Measurements from ENCODE around the gene C9orf85.

C9orf85 gene, protein sequence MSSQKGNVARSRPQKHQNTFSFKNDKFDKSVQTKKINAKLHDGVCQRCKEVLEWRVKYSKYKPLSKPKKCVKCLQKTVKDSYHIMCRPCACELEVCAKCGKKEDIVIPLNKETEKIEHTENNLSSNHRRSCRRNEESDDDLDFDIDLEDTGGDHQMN

DNA sequence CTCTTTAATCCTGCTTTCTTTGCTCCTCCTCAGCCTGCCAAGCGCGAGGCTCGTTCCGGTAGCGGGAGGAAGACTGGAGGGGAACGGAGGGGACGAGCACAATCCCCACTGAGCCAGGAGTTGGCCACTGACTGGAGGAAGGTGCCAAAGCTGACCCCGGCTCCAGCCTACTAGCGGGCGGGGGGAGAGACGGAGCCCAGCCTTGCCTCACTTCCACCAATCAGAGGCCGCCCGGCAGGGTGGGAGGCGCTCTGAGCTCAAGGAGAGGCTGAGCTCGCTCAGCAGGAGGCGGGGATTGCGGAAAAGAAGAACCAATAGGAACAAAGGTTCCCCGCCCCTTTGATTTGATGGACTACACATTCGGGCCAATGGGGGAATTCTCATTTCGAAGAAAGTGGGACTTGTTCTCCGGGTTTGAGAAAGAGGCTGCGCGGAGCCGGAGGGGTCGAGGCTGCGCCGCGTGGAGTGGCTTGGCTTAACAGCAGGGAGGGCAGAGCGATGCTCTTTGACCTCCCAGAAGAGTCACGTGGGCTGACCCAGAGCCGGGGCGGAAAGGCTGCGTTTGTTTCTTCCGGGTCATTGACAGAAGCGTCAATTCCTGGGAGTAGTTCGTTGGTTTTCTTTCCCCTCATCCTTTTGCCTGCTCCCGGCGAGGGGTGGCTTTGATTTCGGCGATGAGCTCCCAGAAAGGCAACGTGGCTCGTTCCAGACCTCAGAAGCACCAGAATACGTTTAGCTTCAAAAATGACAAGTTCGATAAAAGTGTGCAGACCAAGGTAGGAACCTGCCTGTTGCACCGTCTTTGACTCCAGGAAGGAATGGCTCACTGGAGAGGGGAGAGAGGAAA is at the start of gene C9orf85, which contains the start of gene ABHD17B:
TSS of gene C9orf85 (plus strand) at position 579 of the 847 bp plus-strand sequence. CDS start at position 675, 96 bp downstream.
TSS of gene ABHD17B (minus strand) at position 133 of the 847 bp plus-strand sequence. CDS start 36,113 bp downstream, outside the sequence.
- TF ChIP-seq, protein P1, sequence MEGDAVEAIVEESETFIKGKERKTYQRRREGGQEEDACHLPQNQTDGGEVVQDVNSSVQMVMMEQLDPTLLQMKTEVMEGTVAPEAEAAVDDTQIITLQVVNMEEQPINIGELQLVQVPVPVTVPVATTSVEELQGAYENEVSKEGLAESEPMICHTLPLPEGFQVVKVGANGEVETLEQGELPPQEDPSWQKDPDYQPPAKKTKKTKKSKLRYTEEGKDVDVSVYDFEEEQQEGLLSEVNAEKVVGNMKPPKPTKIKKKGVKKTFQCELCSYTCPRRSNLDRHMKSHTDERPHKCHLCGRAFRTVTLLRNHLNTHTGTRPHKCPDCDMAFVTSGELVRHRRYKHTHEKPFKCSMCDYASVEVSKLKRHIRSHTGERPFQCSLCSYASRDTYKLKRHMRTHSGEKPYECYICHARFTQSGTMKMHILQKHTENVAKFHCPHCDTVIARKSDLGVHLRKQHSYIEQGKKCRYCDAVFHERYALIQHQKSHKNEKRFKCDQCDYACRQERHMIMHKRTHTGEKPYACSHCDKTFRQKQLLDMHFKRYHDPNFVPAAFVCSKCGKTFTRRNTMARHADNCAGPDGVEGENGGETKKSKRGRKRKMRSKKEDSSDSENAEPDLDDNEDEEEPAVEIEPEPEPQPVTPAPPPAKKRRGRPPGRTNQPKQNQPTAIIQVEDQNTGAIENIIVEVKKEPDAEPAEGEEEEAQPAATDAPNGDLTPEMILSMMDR (IDR thresholded peaks at IDR 0.05; ENCODE audit: low read depth, low read length): no peak
- peak; percentile 98 for DNase-seq (ENCODE audit: extremely low read depth, low read depth)

DNA sequence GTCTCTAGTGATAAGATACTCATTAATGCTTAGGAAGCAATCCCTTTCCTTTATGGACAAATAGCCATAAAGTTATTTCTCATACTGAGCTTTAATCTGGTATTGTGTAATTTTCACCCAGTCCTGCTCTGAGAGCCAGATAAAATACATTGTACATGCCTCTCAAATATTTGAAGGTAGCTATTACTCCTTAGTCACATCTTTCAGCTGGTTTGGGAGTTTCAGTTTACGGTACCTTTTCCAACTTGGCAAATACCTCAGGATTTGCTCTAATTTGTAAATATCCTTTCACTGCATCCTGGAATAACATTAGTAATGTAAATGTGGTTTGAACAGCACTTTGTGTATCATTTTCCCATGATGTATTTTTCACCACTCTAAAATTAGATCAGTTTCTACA is 47.8 kb upstream of the C9orf85 start:
- TF ChIP-seq, protein P1 (IDR thresholded peaks at IDR 0.05; ENCODE audit: low read depth, low read length): no peak
- DNase-seq (ENCODE audit: extremely low read depth, low read depth): peak; percentile 0

- DNase-seq (ENCODE audit: extremely low read depth, low read depth): no peak
- TF ChIP-seq, protein P1 (IDR thresholded peaks at IDR 0.05; ENCODE audit: low read depth, low read length): no peak
Measured at GRCh38 chr9:71875345-71875744, 36.1 kb upstream of the C9orf85 start.

DNA sequence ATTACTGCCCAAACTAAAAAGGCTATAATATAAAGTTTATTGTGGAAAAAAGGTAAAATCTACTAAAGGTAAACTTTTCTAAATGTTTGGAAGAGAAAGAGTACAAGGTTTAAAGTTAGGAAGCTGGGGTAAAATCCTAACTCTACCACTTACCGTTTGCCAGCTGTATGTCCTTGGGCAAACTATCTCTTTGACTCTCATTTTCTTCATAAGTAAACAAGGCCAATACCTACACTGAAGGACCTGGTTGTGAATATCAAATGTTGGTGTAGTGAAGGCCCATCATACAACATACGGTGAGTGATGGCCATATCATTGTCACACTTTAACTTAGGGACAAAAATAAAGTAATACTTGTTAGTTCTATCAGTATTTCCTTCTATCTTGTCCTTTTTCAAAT is 35.3 kb upstream of the C9orf85 start:
- TF ChIP-seq, protein P1 (IDR thresholded peaks at IDR 0.05; ENCODE audit: low read depth, low read length): no peak
- no peak for DNase-seq (ENCODE audit: extremely low read depth, low read depth)

DNA sequence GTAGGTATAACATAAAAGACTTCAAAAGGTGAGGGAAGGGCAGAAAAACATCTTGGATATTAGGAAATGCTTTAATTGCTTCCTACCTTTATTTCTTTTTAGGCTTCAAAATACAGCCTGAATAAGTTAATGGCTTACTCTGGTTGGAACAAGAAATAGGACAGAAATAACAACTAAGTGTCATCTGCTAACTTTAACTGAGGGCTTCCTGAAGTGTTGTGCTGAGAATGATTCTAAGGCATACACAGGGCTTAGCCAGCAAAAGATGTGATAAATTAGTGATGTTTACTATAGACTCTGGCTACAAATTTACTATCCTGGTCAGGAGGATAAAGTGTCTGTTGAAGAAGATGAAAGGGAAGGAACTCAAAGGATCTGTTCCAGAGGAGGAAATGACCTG is 34.6 kb upstream of the C9orf85 start:
- TF ChIP-seq, protein P1 (IDR thresholded peaks at IDR 0.05; ENCODE audit: low read depth, low read length): no peak

GRCh38 chr9:71878327-71879274 is 32.8 kb upstream of the C9orf85 start:
- DNase-seq (ENCODE audit: extremely low read depth, low read depth): no peak
- TF ChIP-seq, protein P1 (IDR thresholded peaks at IDR 0.05; ENCODE audit: low read depth, low read length): no peak

More for the DNA sequence above, 34.6 kb upstream of the C9orf85 start:
- DNase-seq (ENCODE audit: extremely low read depth, low read depth): no peak
